HepG2 (cell line): ENCODE measurements around the gene RHCE. TPM values are rescaled to one million over a fixed set of nuclear protein-coding genes. Genes with fewer than 3 reads are reported as not detected.

ENCODE experiments used
- ATAC-seq: fragments of 200-7000 bp; cut with Tn5 transposase; 3 replicates; pipeline ENCODE4 v1.9.1; 2020; ENCODE audit warnings: mild to moderate bottlenecking, moderate library complexity
- BruUV-seq: library from RNA; stranded (reverse); fragments of 400-500 nt; replicated peaks from 2 replicates; lab custom pipeline; 2021; lab: Mats Ljungman, UMichigan
- CTCF ChIA-PET: fragments of 300-600 bp; formaldehyde crosslinking; extraction: SDS; loops from one replicate; lab custom pipeline; 2021; ENCODE audit warnings: low total read pairs, inconsistent platforms, low intra/inter-chr PET ratio; lab: Yijun Ruan, JAX
- POLR2A ChIA-PET: fragments of 350-600 bp; sonication (Branson Sonifier 250); formaldehyde crosslinking; loops from one replicate; lab custom pipeline; 2020; ENCODE audit warnings: antibody characterized with exemption, inconsistent platforms; lab: Yijun Ruan, JAX
- DNase-seq: peaks from one replicate; pipeline ENCODE4 v3.0.0-alpha.2; 2015; ENCODE audit warnings: low spot score
- FAIRE-seq: peaks from 3 replicates; lab custom pipeline; 2011; peaks lifted over from hg19 to GRCh38; lab: Jason Lieb, UNC
- H2AFZ ChIP-seq: one replicate; pipeline ENCODE4 v1.6.1; 2011; ENCODE audit warnings: low read length, inconsistent platforms
- H3K27ac ChIP-seq: fragments of 300-600 bp; 3 replicates; pipeline ENCODE4 v1.8.0; 2011; ENCODE audit warnings: mixed run types, mild to moderate bottlenecking, mixed read lengths, low read length, inconsistent platforms; ENCODE audit not compliant: insufficient read depth; ENCODE audit errors: extremely low read length
- H3K27me3 ChIP-seq, 2 experiments: fragments of 200-600 bp in 1 of 2; 2 replicates in 1 of 2; 3 replicates in 1 of 2; pipeline versions ENCODE4 v1.6.0 to v1.8.0; 2011; ENCODE audit warnings: low read length in 2 of 2, mild to moderate bottlenecking in 2 of 2, moderate library complexity in 2 of 2, inconsistent platforms in 1 of 2; ENCODE audit not compliant: insufficient read depth in 2 of 2, control insufficient read depth in 1 of 2
- H3K36me3 ChIP-seq, 2 experiments: fragments of 200-600 bp in 1 of 2; replicated peaks in 1 of 2; 2 replicates in 1 of 2; 3 replicates in 1 of 2; pipeline versions ENCODE4 v1.5.1 to v1.8.0; 2011; ENCODE audit warnings: low read length in 2 of 2, inconsistent platforms in 1 of 2; ENCODE audit not compliant: insufficient read depth in 2 of 2, control insufficient read depth in 1 of 2
- H3K4me1 ChIP-seq: 2 replicates; pipeline ENCODE4 v1.5.1; 2012; ENCODE audit warnings: low read length, inconsistent platforms; ENCODE audit not compliant: insufficient read depth
- H3K4me2 ChIP-seq: 2 replicates; pipeline ENCODE4 v1.6.0; 2011; ENCODE audit warnings: low read depth, low read length, inconsistent platforms
- H3K4me3 ChIP-seq, 3 experiments: fragments of 200-600 bp in 1 of 3; sonication (generic), shearing (Covaris generic) in 1 of 3; replicated peaks in 1 of 3; 2 replicates each; pipeline ENCODE4 v1.5.1; 2011 to 2016; ENCODE audit warnings: low read length in 3 of 3, inconsistent platforms in 2 of 3, low read depth in 2 of 3, mild to moderate bottlenecking in 2 of 3, control low read depth in 1 of 3, mixed read lengths in 1 of 3; ENCODE audit not compliant: insufficient read depth in 1 of 3
- H3K79me2 ChIP-seq: one replicate; pipeline ENCODE4 v1.6.1; 2011; ENCODE audit warnings: low read length, inconsistent platforms; ENCODE audit not compliant: insufficient read depth
- H3K9ac ChIP-seq: 2 replicates; pipeline ENCODE4 v1.6.0; 2011; ENCODE audit warnings: mild to moderate bottlenecking, low read depth, low read length, inconsistent platforms; ENCODE audit not compliant: insufficient read depth
- H3K9me3 ChIP-seq: 2 replicates; pipeline ENCODE4 v1.5.1; 2012; ENCODE audit warnings: mild to moderate bottlenecking, low read length
- H4K20me1 ChIP-seq: 2 replicates; pipeline ENCODE4 v1.6.0; 2011; ENCODE audit warnings: inconsistent platforms, mild to moderate bottlenecking, low read length, moderate library complexity; ENCODE audit not compliant: insufficient read depth
- GATAD2A ChIP-seq: IDR thresholded peaks from 2 replicates; pipeline ENCODE4 v1.6.1; 2016
- MBD4 ChIP-seq: IDR thresholded peaks from 2 replicates; pipeline ENCODE4 v1.6.1; 2012; ENCODE audit warnings: low read length, inconsistent platforms, borderline replicate concordance
- SOX6 ChIP-seq, 2 experiments: fragments of 450-650 bp in 1 of 2; sonication (generic) in 1 of 2; formaldehyde crosslinking in 1 of 2; IDR thresholded peaks; 2 replicates each; pipeline versions ENCODE4 v1.4.0 to v1.6.1; 2017 to 2020; ENCODE audit warnings: antibody characterized with exemption in 1 of 2, mild to moderate bottlenecking in 1 of 2, missing genetic modification reagents in 1 of 2
- ZFP36 ChIP-seq: fragments of 150-350 bp; IDR thresholded peaks from 2 replicates; pipeline ENCODE4 v1.6.1; 2018; ENCODE audit warnings: borderline replicate concordance, low read length, low read depth; ENCODE audit not compliant: partially characterized antibody
- ZNF224 ChIP-seq: sonication (generic); formaldehyde crosslinking; IDR thresholded peaks from 2 replicates; pipeline ENCODE4 v1.5.0; 2020; ENCODE audit warnings: mild to moderate bottlenecking, missing genetic modification reagents
- ZNF501 ChIP-seq: sonication (generic); formaldehyde crosslinking; IDR thresholded peaks from 2 replicates; pipeline ENCODE4 v1.5.1; 2020; ENCODE audit warnings: mild to moderate bottlenecking, moderate library complexity, missing genetic modification reagents
- ZNF562 ChIP-seq: sonication (generic); formaldehyde crosslinking; IDR thresholded peaks from 2 replicates; pipeline ENCODE4 v1.8.0; 2022; ENCODE audit warnings: missing genetic modification reagents, borderline replicate concordance
- ZNF605 ChIP-seq: sonication (generic); formaldehyde crosslinking; IDR thresholded peaks from 2 replicates; pipeline ENCODE4 v1.8.0; 2022; ENCODE audit warnings: mild to moderate bottlenecking, missing genetic modification reagents
- ZNF704 ChIP-seq: sonication (generic); formaldehyde crosslinking; IDR thresholded peaks from 2 replicates; pipeline ENCODE4 v1.8.1; 2023; ENCODE audit warnings: mild to moderate bottlenecking, inconsistent platforms, moderate library complexity, missing genetic modification reagents, borderline replicate concordance
- ZNF800 ChIP-seq: sonication (generic); formaldehyde crosslinking; IDR thresholded peaks from 2 replicates; pipeline ENCODE4 v1.4.0; 2020; ENCODE audit warnings: missing genetic modification reagents
- WGBS: methylation state at CpG from one replicate; pipeline ENCODE4 v1.1.6; 2017; ENCODE audit warnings: low lambda C conversion rate; 5-methylcytosine and 5-hydroxymethylcytosine counted together
- in situ Hi-C: cut with HindIII; loops from 2 replicates; pipeline ENCODE4 v1.10.0; 2017; ENCODE audit warnings: low pct_unique_long_range_greater_than_20kb; ENCODE audit not compliant: extremely low pct_ligation_motif_present
- intact Hi-C: fragments of 100-400 bp; cut with micrococcal nuclease; formaldehyde crosslinking; loops from one replicate; pipeline ENCODE4 v1.10.0; 2022; ENCODE audit not compliant: unreplicated experiment
- polyA plus RNA-seq, 8 experiments: library from polyadenylated mRNA; depleted of rRNA in 3 of 8; stranded (reverse) in 7 of 8; unstranded in 1 of 8; fragments of >200 nt; fragmentation: Illumina TruSeq in 4 of 8; extraction: Trizol in 4 of 8; gene quantifications; 2 replicates each; pipeline versions ENCODE4 v1.2.1 to v1.2.3, GENCODE V29; 2011 to 2016; ENCODE audit warnings: low read depth in 4 of 8, missing spikeins in 1 of 8, mixed read lengths in 1 of 8; ENCODE audit not compliant: insufficient read depth in 1 of 8
- total RNA-seq, 5 experiments: library from RNA; depleted of rRNA; stranded (reverse); fragments of >200 nt; fragmentation: Illumina TruSeq; extraction: Trizol; gene quantifications; 2 replicates each; pipeline ENCODE4 v1.2.3, GENCODE V29; 2016; ENCODE audit warnings: low read depth in 1 of 5
- TF ChIP-seq, protein P1 (sequence below): sonication (generic); formaldehyde crosslinking; IDR thresholded peaks from one replicate; pipeline ENCODE4 v1.5.1; 2020; ENCODE audit warnings: mild to moderate bottlenecking, missing genetic modification reagents; ENCODE audit errors: not compliant biosample characterization

The RHCE gene
- total and polyA plus RNA-seq, 2 of the 13 experiments (the other 11 are each of a cell fraction or from before 2014, with no cell fraction given): 0.30 TPM; not detected in 1

DNA sequence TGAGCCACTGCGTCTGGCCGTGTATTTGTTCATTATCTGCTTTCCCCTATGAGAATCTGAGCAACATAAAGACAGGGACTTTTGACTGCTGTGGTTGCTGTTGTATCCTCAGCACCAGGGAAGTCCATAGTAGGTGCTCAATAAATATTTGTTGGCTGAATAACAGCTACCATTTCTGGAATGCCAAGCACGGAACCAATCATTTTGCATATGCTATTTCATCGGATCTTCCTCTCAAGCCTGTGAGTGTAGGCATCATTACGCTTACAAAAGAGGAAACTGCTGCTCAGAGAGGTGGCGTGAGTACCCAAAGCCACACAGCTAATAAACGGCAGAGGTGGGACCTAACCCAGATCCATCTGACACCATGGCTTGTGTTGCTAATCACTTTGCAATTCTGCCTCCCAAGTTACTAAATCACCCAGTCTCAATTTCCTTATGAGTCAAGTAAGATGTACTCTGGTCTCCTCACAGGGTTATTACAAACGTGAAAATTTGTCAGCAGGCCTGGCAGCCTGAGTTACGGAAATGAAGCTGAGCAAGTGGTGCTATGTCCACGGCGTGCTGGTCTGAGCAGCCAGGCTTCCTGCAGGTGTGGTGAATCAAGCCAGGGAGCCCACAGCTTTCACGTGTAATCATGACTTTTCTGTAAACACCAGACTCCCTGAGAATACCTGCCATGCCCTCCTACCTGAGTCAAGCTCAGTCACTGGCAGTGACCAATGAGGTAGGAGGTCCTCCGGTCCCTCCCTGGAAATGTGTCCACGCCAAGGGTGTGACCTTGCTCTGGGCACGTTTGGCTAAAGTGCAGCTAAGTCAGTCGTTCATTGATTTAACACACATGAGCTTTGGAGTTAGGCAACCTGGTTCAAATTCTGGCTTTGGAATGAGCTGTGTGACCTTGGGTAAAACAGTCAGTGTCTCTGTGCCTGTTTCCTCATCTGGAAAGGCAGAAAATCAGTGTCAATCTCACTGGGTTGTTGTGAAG, 4.8 kb upstream of the RHCE start:
- intact Hi-C loops: no loop called here
- no peaks in the 10 kb centered on the region; a peak in 1 of 5 replicates for H3K27me3 ChIP-seq
- H3K36me3 ChIP-seq: no peaks in the 10 kb centered on the region
- H3K27ac ChIP-seq: no peak overlapping the region
- peak overlapping the region; percentile 11; the same call in 1 of the 2 replicates for H3K9ac ChIP-seq
- ATAC-seq (no peak; the same call in 2 of the 3 replicates), DNase-seq (peak; percentile 19), FAIRE-seq (peak; percentile 21)
- in situ Hi-C loops: no loop called here
- 38% methylated on average over 14 of the region's 16 CpGs for WGBS
- no peaks in the 10 kb centered on the region for H3K9me3 ChIP-seq
- H3K4me3 ChIP-seq: peak overlapping the region in 1 of 3 experiments; percentile 9; a peak in 1 of 6 replicates
- peaks cover 29% of the 10 kb centered on the region for H3K4me1 ChIP-seq
- peak overlapping the region; percentile 50 for H3K4me2 ChIP-seq
- POLR2A ChIA-PET: no interaction called here
- no peaks in the 10 kb centered on the region for H4K20me1 ChIP-seq
- BruUV-seq: no TSS peak
- no peak overlapping the region for H2AFZ ChIP-seq
- no peaks in the 10 kb centered on the region for H3K79me2 ChIP-seq
- CTCF ChIA-PET: no interaction called here
- no peak for TF ChIP-seq MBD4
- TF ChIP-seq ZFP36: peak; percentile 67
- no peak for TF ChIP-seq GATAD2A (CRISPR knock-in tag)
- TF ChIP-seq ZNF605 (CRISPR knock-in tag): no peak
- TF ChIP-seq ZNF501 (CRISPR knock-in tag): no peak
- TF ChIP-seq ZNF224 (CRISPR knock-in tag): no peak
- no peak for TF ChIP-seq SOX6 (IDR thresholded peaks at IDR 0.05)
- TF ChIP-seq SOX6 (CRISPR knock-in tag; IDR thresholded peaks at IDR 0.05): peak; percentile 47
- no peak for TF ChIP-seq ZNF562 (CRISPR knock-in tag)
- TF ChIP-seq ZNF800 (CRISPR knock-in tag): no peak
- TF ChIP-seq ZNF704 (CRISPR knock-in tag): no peak
- TF ChIP-seq, protein P1, sequence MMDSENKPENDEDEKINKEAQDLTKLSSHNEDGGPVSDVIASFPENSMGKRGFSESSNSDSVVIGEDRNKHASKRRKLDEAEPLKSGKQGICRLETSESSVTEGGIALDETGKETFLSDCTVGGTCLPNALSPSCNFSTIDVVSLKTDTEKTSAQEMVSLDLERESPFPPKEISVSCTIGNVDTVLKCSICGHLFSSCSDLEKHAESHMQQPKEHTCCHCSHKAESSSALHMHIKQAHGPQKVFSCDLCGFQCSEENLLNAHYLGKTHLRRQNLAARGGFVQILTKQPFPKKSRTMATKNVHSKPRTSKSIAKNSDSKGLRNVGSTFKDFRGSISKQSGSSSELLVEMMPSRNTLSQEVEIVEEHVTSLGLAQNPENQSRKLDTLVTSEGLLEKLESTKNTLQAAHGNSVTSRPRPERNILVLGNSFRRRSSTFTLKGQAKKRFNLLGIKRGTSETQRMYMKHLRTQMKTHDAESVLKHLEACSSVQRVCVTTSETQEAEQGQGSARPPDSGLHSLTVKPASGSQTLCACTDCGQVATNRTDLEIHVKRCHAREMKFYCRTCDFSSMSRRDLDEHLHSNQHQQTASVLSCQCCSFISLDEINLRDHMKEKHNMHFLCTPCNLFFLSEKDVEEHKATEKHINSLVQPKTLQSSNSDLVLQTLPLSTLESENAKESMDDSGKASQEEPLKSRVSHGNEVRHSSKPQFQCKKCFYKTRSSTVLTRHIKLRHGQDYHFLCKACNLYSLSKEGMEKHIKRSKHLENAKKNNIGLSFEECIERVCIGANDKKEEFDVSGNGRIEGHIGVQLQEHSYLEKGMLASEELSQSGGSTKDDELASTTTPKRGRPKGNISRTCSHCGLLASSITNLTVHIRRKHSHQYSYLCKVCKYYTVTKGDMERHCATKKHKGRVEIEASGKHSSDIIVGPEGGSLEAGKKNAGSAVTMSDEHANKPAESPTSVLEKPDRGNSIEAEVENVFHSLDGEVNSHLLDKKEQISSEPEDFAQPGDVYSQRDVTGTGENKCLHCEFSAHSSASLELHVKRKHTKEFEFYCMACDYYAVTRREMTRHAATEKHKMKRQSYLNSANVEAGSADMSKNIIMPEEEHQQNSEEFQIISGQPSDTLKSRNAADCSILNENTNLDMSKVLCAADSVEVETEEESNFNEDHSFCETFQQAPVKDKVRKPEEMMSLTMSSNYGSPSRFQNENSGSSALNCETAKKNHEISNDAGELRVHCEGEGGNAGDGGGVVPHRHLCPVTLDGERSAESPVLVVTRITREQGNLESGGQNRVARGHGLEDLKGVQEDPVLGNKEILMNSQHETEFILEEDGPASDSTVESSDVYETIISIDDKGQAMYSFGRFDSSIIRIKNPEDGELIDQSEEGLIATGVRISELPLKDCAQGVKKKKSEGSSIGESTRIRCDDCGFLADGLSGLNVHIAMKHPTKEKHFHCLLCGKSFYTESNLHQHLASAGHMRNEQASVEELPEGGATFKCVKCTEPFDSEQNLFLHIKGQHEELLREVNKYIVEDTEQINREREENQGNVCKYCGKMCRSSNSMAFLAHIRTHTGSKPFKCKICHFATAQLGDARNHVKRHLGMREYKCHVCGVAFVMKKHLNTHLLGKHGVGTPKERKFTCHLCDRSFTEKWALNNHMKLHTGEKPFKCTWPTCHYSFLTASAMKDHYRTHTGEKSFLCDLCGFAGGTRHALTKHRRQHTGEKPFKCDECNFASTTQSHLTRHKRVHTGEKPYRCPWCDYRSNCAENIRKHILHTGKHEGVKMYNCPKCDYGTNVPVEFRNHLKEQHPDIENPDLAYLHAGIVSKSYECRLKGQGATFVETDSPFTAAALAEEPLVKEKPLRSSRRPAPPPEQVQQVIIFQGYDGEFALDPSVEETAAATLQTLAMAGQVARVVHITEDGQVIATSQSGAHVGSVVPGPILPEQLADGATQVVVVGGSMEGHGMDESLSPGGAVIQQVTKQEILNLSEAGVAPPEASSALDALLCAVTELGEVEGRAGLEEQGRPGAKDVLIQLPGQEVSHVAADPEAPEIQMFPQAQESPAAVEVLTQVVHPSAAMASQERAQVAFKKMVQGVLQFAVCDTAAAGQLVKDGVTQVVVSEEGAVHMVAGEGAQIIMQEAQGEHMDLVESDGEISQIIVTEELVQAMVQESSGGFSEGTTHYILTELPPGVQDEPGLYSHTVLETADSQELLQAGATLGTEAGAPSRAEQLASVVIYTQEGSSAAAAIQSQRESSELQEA (CRISPR knock-in tag): no peak
